ENCODE measurements around the gene DUSP15. TPM values are rescaled to one million over a fixed set of nuclear protein-coding genes. Genes with fewer than 3 reads are reported as not detected.

The DUSP15 gene
- 0.17 and 0.20 TPM in 2 replicates for total RNA-seq

GRCh38 chr20:31869942-31870725 lies at the start of gene DUSP15, which contains the start of gene TTLL9:
TSS of gene DUSP15 (minus strand) at chr20:31870527. CDS start at chr20:31870337, 190 bp downstream.
TSS of gene TTLL9 (plus strand) at chr20:31870634. CDS start at chr20:31871127, 493 bp downstream.

GRCh38 chr20:31845300-31845863 lies 24.9 kb downstream of the DUSP15 start, which contains the start of gene FOXS1:
TSS of gene FOXS1 (minus strand) at chr20:31845604. CDS start at chr20:31845542, 62 bp downstream.

GRCh38 chr20:31819083-31819784 lies 51.1 kb downstream of the DUSP15 start, which contains the start of gene MYLK2:
TSS of gene MYLK2 (plus strand) at chr20:31819356. CDS start at chr20:31819581, 225 bp downstream.

Other genes starting within 250 kb of the DUSP15 start
- 0.13 TPM in 1 of 2 replicates, not detected in the other for gene COX4I2, start 232.6 kb downstream of the DUSP15 start, total RNA-seq
- 94.6 and 101 TPM in 2 replicates for gene BCL2L1, start 147.7 kb downstream of the DUSP15 start, total RNA-seq
- gene TPX2, start 131.2 kb downstream of the DUSP15 start, total RNA-seq = 10.6 and 22.9 TPM in 2 replicates
- 0.07 and 0.10 TPM in 2 replicates for gene MYLK2, start 51.2 kb downstream of the DUSP15 start, total RNA-seq
- 20.6 and 23.1 TPM in 2 replicates for gene FOXS1, start 24.9 kb downstream of the DUSP15 start, total RNA-seq
- 0.07 TPM in 1 of 2 replicates, not detected in the other for gene TTLL9, start 107 bp upstream of the DUSP15 start, total RNA-seq
- 3.1 and 3.4 TPM in 2 replicates for gene PDRG1, start 81.5 kb upstream of the DUSP15 start, total RNA-seq
- gene XKR7, start 97.6 kb upstream of the DUSP15 start, total RNA-seq = under 0.01 TPM in 1 of 2 replicates, not detected in the other
- gene CCM2L, start 139.9 kb upstream of the DUSP15 start, total RNA-seq = 0.07 TPM in 1 of 2 replicates, not detected in the other
- gene HCK, start 181.7 kb upstream of the DUSP15 start, total RNA-seq = not detected in 2 replicates
- gene TM9SF4, start 239.2 kb upstream of the DUSP15 start, total RNA-seq = 67.6 and 69.0 TPM in 2 replicates